ENCODE results near the gene ST7L.

DNA sequence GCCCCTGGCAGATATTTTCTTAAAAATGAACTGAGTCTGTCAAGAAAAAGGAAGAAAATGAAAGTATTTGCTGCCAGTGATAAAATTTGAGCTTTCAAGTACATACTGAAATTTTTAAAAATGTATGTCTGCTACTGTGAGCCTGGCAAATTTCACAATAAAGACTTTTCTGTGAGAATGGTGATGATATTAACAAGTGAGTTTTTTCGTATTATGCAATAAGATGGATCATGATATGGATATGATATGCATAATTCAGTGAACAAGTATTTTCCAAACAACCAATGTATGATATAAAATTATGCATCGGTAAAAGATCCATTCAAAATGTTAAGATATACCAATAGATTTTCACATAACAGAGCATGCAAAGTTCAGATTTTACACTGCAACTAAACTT, 15.9 kb downstream of the ST7L start:
- TF ChIP-seq CTCF (IDR thresholded peaks at IDR 0.05; ENCODE audit: low read length) (no peak), EZH2 (optimal IDR thresholded peaks at IDR 0.05; ENCODE audit: low read depth, low read length) (no peak), EZH2phosphoT487 (IDR thresholded peaks at IDR 0.05; ENCODE audit: low read length) (no peak)
